Measurements from ENCODE around the gene XRCC1. TPM values are rescaled to one million over a fixed set of nuclear protein-coding genes. Genes with fewer than 3 reads are reported as not detected.
"Not testable (repeated sequence)": the region's sequence is repeated elsewhere in the genome, so short reads cannot be mapped to it uniquely, and the experiment has no call there.

XRCC1 gene
- total and polyA plus RNA-seq, 2 of the 4 experiments (the other 2 are of a cell fraction): 12.5 to 21.3 TPM

DNA sequence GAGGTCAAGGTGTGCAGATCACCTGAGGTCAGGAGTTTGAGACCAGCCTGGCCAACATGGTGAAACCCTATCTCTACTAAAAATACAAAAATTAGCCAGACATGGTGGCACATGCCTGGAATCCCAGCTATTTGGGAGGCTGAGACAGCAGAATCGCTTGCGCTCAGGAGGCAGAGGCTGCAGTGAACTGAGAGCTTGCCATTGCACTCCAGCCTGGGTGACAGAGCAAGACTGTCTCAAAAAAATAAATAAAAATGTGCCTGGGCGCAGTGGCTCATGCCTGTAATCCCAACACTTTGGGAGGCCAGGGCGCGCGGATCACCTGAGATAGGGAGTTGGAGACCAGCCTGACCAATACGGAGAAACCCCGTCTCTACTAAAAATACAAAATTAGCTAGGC, 51.6 kb downstream of the XRCC1 start:
- 92% methylated on average over 5 of the region's 8 CpGs; no CpG with 5 or more reads in 1 of the 2 experiments for WGBS, 2 experiments (ENCODE audit: extremely low coverage in 2 of 2, insufficient read length in 1 of 2)
- intact Hi-C loops (cut with micrococcal nuclease); H4K20me1 ChIP-seq (ENCODE audit: insufficient read depth, low read length); H2BK15ac ChIP-seq (ENCODE audit: low read depth, low read length); H2BK5ac ChIP-seq (ENCODE audit: low read depth, low read length, poor library complexity, severe bottlenecking); BruUV-seq (replicated peaks); H3K56ac ChIP-seq (ENCODE audit: extremely low read depth, insufficient read depth, low read length); H2BK20ac ChIP-seq (ENCODE audit: low read depth, low read length); ATAC-seq (ENCODE audit: low read depth); H3K9ac ChIP-seq (ENCODE audit: low read depth, low read length); H3K18ac ChIP-seq (ENCODE audit: low read depth, low read length); H3K14ac ChIP-seq (replicated peaks; ENCODE audit: low read depth, low read length); H3K4ac ChIP-seq (ENCODE audit: low read depth, low read length); H3K23ac ChIP-seq (ENCODE audit: low read depth, low read length); H3K9me3 ChIP-seq (ENCODE audit: control insufficient read depth, insufficient read depth, low read length); H3K27me3 ChIP-seq (ENCODE audit: control insufficient read depth, insufficient read depth, low read length); H2BK120ac ChIP-seq (ENCODE audit: low read depth, low read length); POLR2A ChIA-PET (ENCODE audit: unreplicated experiment); H3K4me3 ChIP-seq (ENCODE audit: insufficient read depth, low read depth, low read length); H3K4me1 ChIP-seq (ENCODE audit: control insufficient read depth, insufficient read depth, low read length); H2AK5ac ChIP-seq (ENCODE audit: low read depth, low read length); dilution Hi-C loops (cut with HindIII; ENCODE audit: low sequenced_read_pairs, unreplicated experiment); H3K36me3 ChIP-seq (ENCODE audit: control insufficient read depth, insufficient read depth, low read length); H3K4me2 ChIP-seq (ENCODE audit: low read depth, low read length); H3K27ac ChIP-seq (ENCODE audit: insufficient read depth, low read length); H2AK9ac ChIP-seq (replicated peaks; ENCODE audit: low read depth, low read length, poor library complexity); DNase-seq; H2AFZ ChIP-seq (replicated peaks; ENCODE audit: low read length, poor library complexity); H4K8ac ChIP-seq (ENCODE audit: low read depth in 2 of 2, low read length in 2 of 2); H4K91ac ChIP-seq (ENCODE audit: insufficient read depth, low read depth, low read length); CTCF ChIA-PET; H4K5ac ChIP-seq (ENCODE audit: low read depth, low read length): not testable (repeated sequence)
- peaks cover 21 to 78% of the 10 kb centered on the region in 2 experiments; a peak in 3 of 4 replicates for H3K79me1 ChIP-seq (ENCODE audit: low read depth in 1 of 2, low read length in 2 of 2)
- in situ Hi-C loops (cut with MboI; ENCODE audit: low sequenced_read_pairs): loop anchor here (5.0 to 10.0 kb wide), 2 partner anchors 76 to 419 kb away; no protein-coding TSS in a partner anchor
- peaks cover 11% of the 10 kb centered on the region for H3K9me1 ChIP-seq (ENCODE audit: insufficient read depth, low read length)
